Keratinocyte (primary cell): ENCODE data around the gene ERF. TPM values are rescaled to one million over a fixed set of nuclear protein-coding genes. Genes with fewer than 3 reads are reported as not detected.

Experiments used
- DNase-seq: peaks from one replicate; pipeline ENCODE4 v3.0.0-alpha.2; 2011; ENCODE audit warnings: low read depth, missing footprints, low spot score
- FAIRE-seq: peaks from 2 replicates; lab custom pipeline; 2011; peaks lifted over from hg19 to GRCh38; lab: Jason Lieb, UNC
- H2AFZ ChIP-seq: 2 replicates; pipeline ENCODE4 v1.6.0; 2012; ENCODE audit warnings: low read length, control low read depth, inconsistent platforms; ENCODE audit not compliant: control insufficient read depth
- H3K27ac ChIP-seq: 2 replicates; pipeline ENCODE4 v1.5.1; 2011; ENCODE audit warnings: low read length; ENCODE audit not compliant: control insufficient read depth, insufficient read depth
- H3K27me3 ChIP-seq: 3 replicates; pipeline ENCODE4 v1.6.0; 2011; ENCODE audit warnings: low read length; ENCODE audit not compliant: control insufficient read depth, insufficient read depth; ENCODE audit errors: extremely low read depth
- H3K36me3 ChIP-seq, 2 experiments: 2 replicates in 1 of 2; 3 replicates in 1 of 2; pipeline ENCODE4 v1.5.1; 2011; ENCODE audit warnings: low read length in 2 of 2, mild to moderate bottlenecking in 1 of 2; ENCODE audit not compliant: control insufficient read depth in 2 of 2, insufficient read depth in 2 of 2; ENCODE audit errors: extremely low read depth in 1 of 2
- H3K4me1 ChIP-seq: 3 replicates; pipeline ENCODE4 v1.5.1; 2011; ENCODE audit warnings: low read length; ENCODE audit not compliant: control insufficient read depth, insufficient read depth; ENCODE audit errors: extremely low read depth
- H3K4me2 ChIP-seq: 3 replicates; pipeline ENCODE4 v1.6.0; 2011; ENCODE audit warnings: low read depth, low read length; ENCODE audit not compliant: control insufficient read depth, insufficient read depth; ENCODE audit errors: extremely low read depth
- H3K4me3 ChIP-seq, 3 experiments: fragments of 200-600 bp in 1 of 3; sonication (generic) in 1 of 3; 2 replicates in 2 of 3; 3 replicates in 1 of 3; pipeline ENCODE4 v1.5.1; 2011 to 2016; ENCODE audit warnings: low read length in 3 of 3, mild to moderate bottlenecking in 3 of 3, control low read depth in 2 of 3, inconsistent platforms in 1 of 3, low read depth in 1 of 3, mixed read lengths in 1 of 3, mixed run types in 1 of 3, moderate library complexity in 1 of 3; ENCODE audit not compliant: control insufficient read depth in 2 of 3, insufficient read depth in 2 of 3; ENCODE audit errors: extremely low read depth in 1 of 3
- H3K79me2 ChIP-seq: 2 replicates; pipeline ENCODE4 v1.6.0; 2012; ENCODE audit warnings: low read length; ENCODE audit not compliant: control insufficient read depth, insufficient read depth
- H3K9ac ChIP-seq: 3 replicates; pipeline ENCODE4 v1.6.0; 2011; ENCODE audit warnings: low read length; ENCODE audit not compliant: control insufficient read depth, insufficient read depth; ENCODE audit errors: extremely low read depth
- H3K9me1 ChIP-seq: 3 replicates; pipeline ENCODE4 v1.6.0; 2011; ENCODE audit warnings: low read length; ENCODE audit not compliant: control insufficient read depth, insufficient read depth; ENCODE audit errors: extremely low read depth
- H3K9me3 ChIP-seq: 2 replicates; pipeline ENCODE4 v1.5.1; 2012; ENCODE audit warnings: low read depth, low read length; ENCODE audit not compliant: control insufficient read depth
- H4K20me1 ChIP-seq: 3 replicates; pipeline ENCODE4 v1.6.0; 2011; ENCODE audit warnings: low read length; ENCODE audit not compliant: control insufficient read depth, insufficient read depth; ENCODE audit errors: extremely low read depth
- CTCF ChIP-seq, 3 experiments: IDR thresholded peaks in 1 of 3; conservative IDR thresholded peaks in 1 of 3; optimal IDR thresholded peaks in 1 of 3; 2 replicates in 2 of 3; 3 replicates in 1 of 3; pipeline versions ENCODE3 to v1.5.1; 2011; ENCODE audit warnings: low read length in 3 of 3, mild to moderate bottlenecking in 3 of 3, moderate library complexity in 2 of 3, control low read depth in 1 of 3, inconsistent platforms in 1 of 3; ENCODE audit not compliant: insufficient read depth in 2 of 3; ENCODE audit errors: extremely low read depth in 1 of 3
- EZH2 ChIP-seq: IDR thresholded peaks from one replicate; pipeline ENCODE4 v1.6.1; 2012; ENCODE audit warnings: inconsistent platforms, mild to moderate bottlenecking, low read length, moderate library complexity
- dilution Hi-C: fragments of 300-500 bp; cut with MboI; formaldehyde crosslinking; loops from one replicate; pipeline ENCODE4 v1.7.0; 2020; ENCODE audit warnings: low sequenced_read_pairs; ENCODE audit not compliant: extremely low pct_ligation_motif_present
- polyA plus RNA-seq, 5 experiments: library from polyadenylated mRNA; depleted of rRNA in 3 of 5; stranded (reverse) in 3 of 5; stranded (forward) in 1 of 5; unstranded in 1 of 5; fragments of >200 nt; gene quantifications; 1 replicate in 1 of 5; 2 replicates in 3 of 5; 3 replicates in 1 of 5; pipeline versions ENCODE4 v1.2.1 to v1.2.3, GENCODE V29; 2011 to 2012; ENCODE audit warnings: missing spikeins in 2 of 5, low read depth in 1 of 5, low replicate concordance in 1 of 5

ERF gene
- polyA plus RNA-seq, 1 donor (not counting 4 experiments of a cell fraction or from before 2014, with no cell fraction given) = 83.5 TPM

- H3K4me1 ChIP-seq = peaks cover 72% of the 10 kb centered on the region
- H3K27ac ChIP-seq = peak overlapping the region; percentile 72
- H3K9me3 ChIP-seq = no peaks in the 10 kb centered on the region
- H3K4me3 ChIP-seq = peak overlapping the region in 2 of 3 experiments; percentile 49 to 75
- H3K9ac ChIP-seq = peak overlapping the region; percentile 68
- peaks cover 42% of the 10 kb centered on the region for H3K79me2 ChIP-seq
- peaks cover 5% of the 10 kb centered on the region for H3K9me1 ChIP-seq
- dilution Hi-C loops = no loop called here
- FAIRE-seq (no peak), DNase-seq (no peak)
- H4K20me1 ChIP-seq = no peaks in the 10 kb centered on the region
- no peaks in the 10 kb centered on the region for H3K27me3 ChIP-seq
- TF ChIP-seq EZH2 (no peak), CTCF (optimal IDR thresholded peaks at IDR 0.05 in 1 of 3, IDR thresholded peaks at IDR 0.05 in 1 of 3, conservative IDR thresholded peaks at IDR 0.05 in 1 of 3; ENCODE audit: extremely low read depth in 1 of 3, insufficient read depth in 2 of 3, low read length in 3 of 3) (no peak)
- H2AFZ ChIP-seq = no peak overlapping the region
- H3K4me2 ChIP-seq = peak overlapping the region; percentile 93
- H3K36me3 ChIP-seq = peaks cover 12 to 31% of the 10 kb centered on the region in 2 experiments
Observed at GRCh38 chr19:42278452-42279154, 23.7 kb upstream of the ERF start.

GRCh38 chr19:42277821-42278451, 23.0 kb upstream of the ERF start:
- Histone ChIP-seq H4K20me1 (no peaks in the 10 kb centered on the region), H3K79me2 (peaks cover 48% of the 10 kb centered on the region)

More at GRCh38 chr19:42277821-42278451, 23.0 kb upstream of the ERF start:
- Histone ChIP-seq H3K4me1 (peaks cover 66% of the 10 kb centered on the region), H3K9me3 (no peaks in the 10 kb centered on the region), H3K9ac (peak overlapping the region; percentile 68), H3K36me3 (peaks cover 14 to 31% of the 10 kb centered on the region in 2 experiments), H3K27ac (peak overlapping the region; percentile 72), H3K9me1 (peaks cover 5% of the 10 kb centered on the region), H3K27me3 (no peaks in the 10 kb centered on the region), H2AFZ (no peak overlapping the region), H3K4me3 (peak overlapping the region in 2 of 3 experiments; percentile 49 to 75), H3K4me2 (peak overlapping the region; percentile 93)
- peak; percentile 87 for DNase-seq
- dilution Hi-C loops = no loop called here
- peak; percentile 93 for FAIRE-seq
- peak in 1 of 3 experiments; percentile 28 for TF ChIP-seq CTCF (optimal IDR thresholded peaks at IDR 0.05 in 1 of 3, IDR thresholded peaks at IDR 0.05 in 1 of 3, conservative IDR thresholded peaks at IDR 0.05 in 1 of 3; ENCODE audit: extremely low read depth in 1 of 3, insufficient read depth in 2 of 3, low read length in 3 of 3)
- TF ChIP-seq EZH2 = no peak
